PC-3 (cell line): ENCODE data around the gene CGB8.
"Not testable (repeated sequence)": the region's sequence is repeated elsewhere in the genome, so short reads cannot be mapped to it uniquely, and the experiment has no call there.

Source experiments
- CTCF ChIP-seq: fragments of 300-600 bp; sonication (generic); conservative IDR thresholded peaks from 2 replicates; pipeline ENCODE4 v1.5.1; 2017; ENCODE audit warnings: antibody characterized with exemption, low read depth, mild to moderate bottlenecking, low read length
- EZH2 ChIP-seq: fragments of 300-600 bp; sonication (generic); IDR thresholded peaks from one replicate; pipeline ENCODE4 v1.6.1; 2017; ENCODE audit warnings: antibody characterized with exemption, mild to moderate bottlenecking, low read length; ENCODE audit not compliant: unreplicated experiment
- EZH2phosphoT487 ChIP-seq: fragments of 300-600 bp; sonication (generic); IDR thresholded peaks from 2 replicates; pipeline ENCODE4 v1.6.1; 2018; ENCODE audit warnings: mild to moderate bottlenecking, antibody characterized with exemption, low read length, borderline replicate concordance

GRCh38 chr19:49049011-49049410, at the start of gene CGB8:
- TF ChIP-seq CTCF, EZH2, EZH2phosphoT487: not testable (repeated sequence)
